GM19395 (cell line): Measurements from ENCODE around the gene CGREF1.
"Not testable (repeated sequence)": the region's sequence is repeated elsewhere in the genome, so short reads cannot be mapped to it uniquely, and the experiment has no call there.

Experiments
- ATAC-seq: cut with Tn5 transposase; IDR thresholded peaks from one replicate; pipeline ENCODE4 v1.9.1; 2021; ENCODE audit warnings: mild to moderate bottlenecking, moderate library complexity; ENCODE audit not compliant: unreplicated experiment

The CGREF1 gene

GRCh38 chr2:27076323-27076722 is 42.6 kb downstream of the CGREF1 start:
- no peak for ATAC-seq

GRCh38 chr2:27075566-27075871 is 43.4 kb downstream of the CGREF1 start:
- ATAC-seq = not testable (repeated sequence)

- no peak for ATAC-seq
Measured at GRCh38 chr2:27074738-27075565, 44.0 kb downstream of the CGREF1 start.

- no peak for ATAC-seq
Measured at GRCh38 chr2:27073782-27074181, 45.1 kb downstream of the CGREF1 start.

- ATAC-seq = no peak
Measured at GRCh38 chr2:27072920-27073319, 46.0 kb downstream of the CGREF1 start.

GRCh38 chr2:27071990-27072830 is 46.7 kb downstream of the CGREF1 start:
- peak; percentile 26 for ATAC-seq

- ATAC-seq = peak; percentile 82
Measured at GRCh38 chr2:27071277-27071989, 47.5 kb downstream of the CGREF1 start, which contains the start of gene OST4. OST4 (minus strand) TSS chr2:27071654.

GRCh38 chr2:27070653-27071276 is 48.2 kb downstream of the CGREF1 start:
- ATAC-seq = no peak

GRCh38 chr2:27069961-27070618 is 48.8 kb downstream of the CGREF1 start:
- ATAC-seq = no peak

- no peak for ATAC-seq
Measured at GRCh38 chr2:27069436-27069835, 49.5 kb downstream of the CGREF1 start.

GRCh38 chr2:27067385-27067784 is 51.5 kb downstream of the CGREF1 start:
- no peak for ATAC-seq

GRCh38 chr2:27065128-27065527 is 53.8 kb downstream of the CGREF1 start:
- ATAC-seq = no peak

- no peak for ATAC-seq
Measured at GRCh38 chr2:27060323-27060722, 58.6 kb downstream of the CGREF1 start.

- no peak for ATAC-seq
Measured at GRCh38 chr2:27059141-27059820, 59.6 kb downstream of the CGREF1 start.

- ATAC-seq = no peak
Measured at GRCh38 chr2:27058210-27058609, 60.7 kb downstream of the CGREF1 start.

- ATAC-seq = no peak
Measured at GRCh38 chr2:27057184-27057583, 61.7 kb downstream of the CGREF1 start.

- ATAC-seq = no peak
Measured at GRCh38 chr2:27054721-27055120, 64.2 kb downstream of the CGREF1 start.

GRCh38 chr2:27053776-27054175 is 65.2 kb downstream of the CGREF1 start:
- no peak for ATAC-seq

GRCh38 chr2:27053321-27053720 is 65.6 kb downstream of the CGREF1 start:
- ATAC-seq = no peak
